NB4 (cell line): Measurements from ENCODE around the gene ENAH.

ENCODE experiments used
- MYC ChIP-seq: IDR thresholded peaks from 2 replicates; pipeline ENCODE4 v1.6.1; 2011; ENCODE audit warnings: low read depth, low read length
- POLR2A ChIP-seq: IDR thresholded peaks from 2 replicates; pipeline ENCODE4 v1.6.1; 2011; ENCODE audit warnings: mild to moderate bottlenecking; ENCODE audit not compliant: insufficient read length; ENCODE audit errors: extremely low read depth

DNA sequence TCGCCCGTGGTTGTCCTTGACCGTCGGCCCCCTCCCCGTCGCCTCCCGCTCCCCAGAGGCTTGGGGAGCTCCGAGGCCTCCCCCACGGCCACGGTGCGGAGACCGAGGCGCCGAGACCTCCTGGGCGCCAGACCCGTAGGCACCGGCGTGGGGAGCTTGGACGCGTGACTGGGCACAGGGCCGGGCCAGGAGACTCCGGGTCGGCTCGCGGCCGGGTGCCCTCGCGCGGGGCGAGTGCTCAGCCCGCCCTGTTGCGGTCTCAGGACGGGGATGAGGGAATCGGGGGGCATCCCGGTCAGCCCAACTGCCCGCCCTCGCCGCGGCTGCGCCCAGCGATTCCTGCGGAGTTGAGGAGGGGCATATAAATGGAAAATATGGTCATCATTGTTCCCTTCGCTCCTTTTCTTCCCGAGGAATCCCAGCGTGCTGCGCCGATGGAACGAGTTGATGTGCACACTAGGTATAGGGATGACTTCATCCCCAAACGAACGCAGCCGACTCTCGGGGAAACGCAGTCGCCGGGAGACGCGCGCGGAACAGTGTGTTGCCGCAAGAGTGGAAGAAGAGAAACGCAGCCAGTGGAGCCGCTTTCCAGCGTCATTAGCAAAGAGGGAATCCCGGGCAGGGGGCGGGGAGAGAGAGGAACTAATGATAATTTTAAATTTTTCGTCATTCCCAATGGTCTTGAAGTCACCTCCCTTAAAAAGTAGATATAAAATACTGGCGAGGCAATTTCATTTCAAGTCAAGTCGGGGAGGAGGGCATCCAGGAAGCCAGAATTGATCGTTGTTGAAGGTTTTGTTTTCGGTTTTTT is 747 bp upstream of the ENAH start:
- TF ChIP-seq POLR2A (no peak), MYC (no peak)
